HG02981 (cell line): ENCODE measurements around the gene GUCD1.
A peak's percentile ranks its signal among the peaks of the same experiment; 100 is the strongest.
"Not testable (repeated sequence)": the region's sequence is repeated elsewhere in the genome, so short reads cannot be mapped to it uniquely, and the experiment has no call there.

Experiments used
- ATAC-seq: cut with Tn5 transposase; IDR thresholded peaks from one replicate; pipeline ENCODE4 v1.9.1; 2021; ENCODE audit warnings: mild to moderate bottlenecking, moderate library complexity; ENCODE audit not compliant: unreplicated experiment

GUCD1 gene

GRCh38 chr22:24566899-24567511, 12.1 kb upstream of the GUCD1 start:
- no peak for ATAC-seq

DNA sequence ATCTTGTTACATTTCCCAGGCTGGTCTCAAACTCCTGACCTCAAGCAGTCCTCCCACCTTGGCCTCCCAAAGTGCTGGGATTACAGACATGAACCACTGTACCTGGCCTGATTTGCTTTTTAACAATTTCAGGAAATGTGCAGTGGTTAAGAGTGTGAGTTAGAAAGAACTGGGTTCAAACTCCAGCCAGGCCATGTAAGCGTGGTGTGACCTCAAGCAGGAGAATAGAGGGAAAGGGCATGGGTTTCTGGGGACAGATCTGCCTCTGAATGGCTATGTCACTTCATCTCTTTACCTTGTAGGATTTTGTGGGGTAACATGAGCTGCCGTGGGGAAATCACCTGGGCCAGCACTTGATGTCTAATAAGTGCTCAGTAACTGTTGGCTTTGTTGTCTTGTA, 10.1 kb upstream of the GUCD1 start:
- no peak for ATAC-seq

DNA sequence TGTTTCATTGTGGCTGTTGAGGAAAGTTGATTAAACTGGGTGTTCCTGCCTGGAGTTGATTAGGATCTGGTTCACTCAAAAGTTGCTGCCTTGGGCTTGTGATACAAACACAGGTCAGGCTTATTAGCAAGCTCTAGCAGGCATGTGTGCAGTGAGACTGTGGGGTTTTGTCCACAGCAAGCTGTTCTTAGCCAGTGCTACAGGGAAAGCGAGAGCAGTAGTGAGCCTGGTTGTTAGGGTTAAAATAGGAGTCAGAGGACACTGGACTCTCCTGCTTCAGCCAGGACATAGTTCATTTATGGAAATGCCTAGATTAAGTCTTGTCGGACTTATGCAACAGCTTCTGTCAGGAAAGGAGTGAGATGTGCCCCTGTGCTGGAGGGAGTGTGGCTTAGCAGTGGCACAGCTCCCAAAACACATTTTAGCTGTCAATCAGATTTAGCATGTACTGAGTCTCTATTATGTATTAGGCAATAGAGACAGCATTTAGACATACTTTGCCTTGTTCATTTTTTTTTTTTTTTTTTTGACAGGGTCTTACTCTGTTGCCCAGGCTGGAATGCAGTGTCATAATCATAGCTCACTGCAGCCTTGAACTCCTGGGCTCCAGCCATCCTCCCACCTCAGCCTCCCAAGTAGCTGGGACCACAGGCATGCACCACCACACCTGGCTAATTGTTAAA, 9.6 kb upstream of the GUCD1 start:
- no peak for ATAC-seq

- no peak for ATAC-seq
These were observed 8.3 kb upstream of the GUCD1 start for GRCh38 chr22:24563246-24563645.

GRCh38 chr22:24559471-24559870, 4.5 kb upstream of the GUCD1 start:
- ATAC-seq: no peak

GRCh38 chr22:24555165-24556039, 464 bp upstream of the GUCD1 start, which contains the start of gene SNRPD3:
TSS of gene SNRPD3 (plus strand) at chr22:24555999. CDS start at chr22:24557675, 1,676 bp downstream.
- peak; percentile 76 for ATAC-seq

GRCh38 chr22:24553597-24554312, 1.2 kb downstream of the GUCD1 start:
- ATAC-seq: no peak

DNA sequence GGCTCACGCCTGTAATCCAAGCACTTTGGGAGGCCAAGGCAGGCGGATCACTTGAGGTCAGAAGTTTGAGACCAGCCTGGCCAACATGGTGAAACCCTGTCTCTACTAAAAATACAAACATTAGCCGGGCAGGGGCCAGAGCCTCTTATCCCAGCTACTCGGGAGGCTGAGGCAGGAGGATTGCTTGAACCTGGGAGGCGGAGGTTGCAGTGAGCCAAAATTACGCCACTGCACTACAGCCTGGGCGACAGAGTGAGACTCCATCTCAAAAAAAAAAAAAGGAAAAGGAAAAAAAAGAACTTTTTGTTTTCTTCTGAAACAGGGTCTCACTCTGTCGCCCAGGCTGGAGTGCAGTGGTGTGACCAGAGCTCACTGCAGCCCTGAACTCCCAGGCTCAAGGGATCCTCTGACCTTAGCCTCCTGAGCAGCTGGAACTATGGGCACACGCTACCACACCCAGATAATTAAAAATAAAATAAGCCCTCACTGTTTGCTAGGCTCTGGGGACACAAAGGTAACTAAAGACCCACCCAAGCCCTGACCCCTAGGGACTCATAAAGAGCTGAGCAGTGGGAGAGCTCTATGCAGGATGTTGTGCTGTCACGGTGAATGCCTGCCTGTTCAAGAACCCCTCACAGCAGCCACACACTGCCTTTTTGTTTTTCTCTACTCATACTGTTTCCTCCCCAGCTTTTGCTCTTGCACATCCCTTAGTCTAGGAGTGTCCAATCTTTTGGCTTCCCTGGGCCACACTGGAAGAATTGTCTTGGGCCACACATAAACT, 2.2 kb downstream of the GUCD1 start:
- not testable (repeated sequence) for ATAC-seq

DNA sequence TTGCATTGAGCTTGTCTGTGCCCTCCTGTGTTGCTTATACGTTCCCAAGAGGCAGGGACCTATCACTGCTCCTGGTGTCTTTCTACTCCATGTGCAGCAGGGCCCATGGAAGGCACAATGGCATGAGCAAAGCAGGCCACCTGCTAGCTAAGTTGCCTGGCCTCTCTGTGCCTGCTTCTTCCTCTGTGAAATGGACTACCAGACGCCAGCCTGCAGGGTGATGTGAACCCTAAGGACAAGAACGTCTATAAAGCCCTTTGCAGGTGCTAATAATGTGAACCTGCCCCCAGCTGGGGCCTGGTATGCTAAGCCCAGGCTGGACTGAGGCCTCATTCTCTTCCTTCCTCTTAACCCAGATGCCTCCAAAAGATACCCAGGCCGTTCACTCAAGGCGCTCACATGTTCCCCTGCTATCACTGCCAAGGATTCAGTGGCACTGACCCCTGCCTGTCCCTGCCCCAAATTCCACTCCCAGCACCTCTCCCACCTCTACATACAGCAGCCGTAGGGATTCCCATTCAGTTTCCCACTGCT, 4.0 kb downstream of the GUCD1 start:
- ATAC-seq: no peak

DNA sequence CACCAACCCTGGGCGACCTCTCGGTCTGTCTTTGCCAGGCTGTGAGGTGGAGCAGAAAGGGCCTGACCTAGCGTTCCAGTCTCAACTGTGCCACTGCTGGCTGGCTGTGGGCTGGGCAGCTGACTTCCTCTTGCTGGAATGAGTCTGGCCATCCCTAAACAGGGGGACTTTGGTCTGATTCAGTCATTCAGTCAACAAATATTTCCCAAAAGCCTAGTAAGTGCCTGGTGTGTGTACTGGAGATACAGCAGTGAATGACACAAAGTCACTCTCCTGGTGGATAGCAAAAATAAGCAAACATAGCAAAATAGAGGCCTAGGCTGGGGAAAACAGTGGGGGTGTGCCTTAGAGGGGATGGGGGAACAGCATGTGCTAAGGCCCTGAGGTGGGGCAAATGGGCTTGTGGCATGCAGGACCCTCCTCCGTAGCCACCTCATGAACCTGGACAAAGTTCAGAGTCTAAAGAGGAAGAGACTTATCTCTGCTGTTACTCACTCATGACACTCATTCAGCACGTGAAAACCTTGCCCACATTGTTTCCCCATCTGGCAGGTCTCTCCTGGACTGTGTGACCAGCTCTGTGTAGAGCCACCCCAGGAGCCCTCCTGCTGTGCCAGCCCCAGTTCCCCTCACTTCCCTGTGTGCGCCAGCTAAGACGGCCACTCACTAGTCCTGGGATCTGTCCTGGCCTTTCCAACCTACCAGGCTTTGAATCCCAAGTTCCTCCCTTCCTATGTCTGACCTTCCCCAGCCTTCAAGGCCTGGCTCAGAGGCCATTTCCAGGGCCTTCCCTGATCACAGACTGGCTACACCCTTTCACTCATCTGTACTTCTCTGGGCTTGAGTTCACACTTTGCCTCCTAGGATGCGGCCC, 4.7 kb downstream of the GUCD1 start:
- ATAC-seq: no peak

DNA sequence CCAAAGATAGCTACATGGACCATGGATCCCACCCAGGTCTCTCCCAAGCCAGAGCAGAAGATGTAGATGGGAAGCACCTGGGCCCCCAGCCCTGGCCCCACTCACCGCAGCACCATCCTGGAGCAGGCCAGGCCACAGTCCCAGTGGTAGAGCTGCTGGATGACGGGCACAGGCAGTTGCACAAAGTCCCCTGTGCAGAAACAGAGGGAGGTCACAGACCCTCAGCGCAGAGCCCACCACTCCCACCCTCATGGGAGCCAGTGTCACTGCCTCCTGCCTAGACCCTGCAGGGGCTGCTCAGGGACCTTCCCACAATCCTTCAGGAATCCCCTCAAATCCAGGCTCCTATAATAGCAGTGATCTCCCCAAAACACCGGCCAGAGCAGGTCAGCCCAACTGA, 6.1 kb downstream of the GUCD1 start:
- no peak for ATAC-seq

DNA sequence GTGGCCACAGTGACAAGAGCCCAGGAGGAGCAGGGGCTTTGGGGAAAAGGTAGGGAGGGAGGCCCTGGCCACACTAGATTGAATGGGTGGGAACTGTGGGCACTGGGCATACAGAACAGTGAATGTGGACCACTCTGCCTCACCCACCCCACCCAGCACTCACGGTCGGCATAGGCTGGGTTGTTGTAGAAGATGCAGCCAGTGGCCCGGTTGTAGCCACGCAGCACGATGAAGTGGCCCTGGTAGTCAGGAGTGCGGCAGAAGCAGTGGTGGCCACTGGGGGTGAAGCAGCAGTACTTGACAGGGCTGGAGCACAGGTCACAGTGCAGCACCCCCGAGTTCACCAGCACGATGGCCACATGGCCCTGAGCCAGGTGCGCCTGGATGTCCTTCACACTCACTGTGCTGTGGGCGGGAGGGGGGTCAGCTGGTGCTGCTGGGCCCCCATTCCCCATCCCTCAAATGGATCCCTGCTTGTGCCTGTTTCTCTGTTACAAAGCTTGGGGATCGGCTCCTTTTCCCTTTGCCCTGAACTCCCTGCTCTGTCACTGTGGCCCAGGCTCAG, 11.2 kb downstream of the GUCD1 start:
- ATAC-seq: no peak

DNA sequence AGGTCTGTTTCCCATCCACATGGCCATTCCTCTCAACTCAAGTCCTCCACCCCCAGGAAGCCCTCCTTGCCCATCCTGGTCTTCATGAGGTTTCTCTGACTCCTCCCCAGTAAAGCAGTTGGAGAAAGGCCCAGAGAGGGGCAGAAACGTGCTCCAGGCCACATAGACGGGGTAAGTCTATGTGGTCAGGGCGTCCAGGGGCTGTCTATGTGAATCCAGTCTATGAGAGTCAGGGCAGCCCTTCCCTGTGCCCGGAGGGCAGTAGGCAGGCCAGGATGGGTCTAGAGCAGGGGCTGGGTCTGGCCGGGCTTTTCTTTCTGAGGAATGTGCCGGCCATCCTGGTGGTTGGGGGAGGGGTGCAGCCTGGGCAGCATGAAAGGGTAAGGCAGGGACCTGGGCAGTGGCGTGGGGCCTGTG, 11.7 kb downstream of the GUCD1 start:
- ATAC-seq: no peak

- no peak for ATAC-seq
These were observed 12.3 kb downstream of the GUCD1 start for GRCh38 chr22:24542641-24543040.

DNA sequence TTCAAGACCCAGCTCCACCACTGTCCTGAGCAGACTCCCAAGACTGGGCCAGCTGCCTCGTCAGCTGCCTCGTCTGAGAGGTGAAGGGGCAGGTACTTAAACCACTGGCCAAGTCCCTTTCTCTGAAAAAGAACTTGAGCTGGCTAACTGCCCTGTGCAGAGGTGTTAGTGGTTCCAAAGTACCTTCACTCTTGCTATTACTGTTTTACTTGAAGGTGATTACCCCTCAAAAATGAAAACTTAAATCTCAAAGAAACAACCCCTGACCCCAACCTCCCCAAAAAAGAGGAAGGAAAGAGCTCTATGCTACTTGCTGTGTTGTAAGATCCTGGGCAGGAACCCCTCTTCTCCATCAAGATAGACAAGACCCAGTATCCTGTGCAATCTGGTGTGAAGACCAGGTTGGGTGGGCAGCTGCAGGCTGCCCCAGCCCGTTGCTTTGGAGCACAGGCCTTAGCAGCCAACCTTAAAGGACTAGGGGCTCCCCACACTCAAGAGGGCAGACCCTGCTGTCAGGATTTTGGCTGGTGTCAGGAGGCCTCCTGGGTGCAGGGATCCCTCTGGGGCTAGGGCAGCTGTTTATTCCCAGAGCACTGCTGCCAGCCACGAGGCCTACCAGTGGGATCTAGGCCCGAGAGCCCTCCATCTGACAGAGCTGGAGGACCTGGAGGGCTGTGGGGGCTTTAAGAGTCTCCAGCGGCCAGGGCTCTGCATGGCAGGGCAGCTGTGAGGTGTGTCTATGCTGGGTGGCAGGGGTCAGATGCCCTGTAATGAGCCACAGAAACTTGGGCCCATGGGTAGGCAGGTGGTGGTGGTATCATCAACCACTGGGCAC, 13.0 kb downstream of the GUCD1 start:
- no peak for ATAC-seq

DNA sequence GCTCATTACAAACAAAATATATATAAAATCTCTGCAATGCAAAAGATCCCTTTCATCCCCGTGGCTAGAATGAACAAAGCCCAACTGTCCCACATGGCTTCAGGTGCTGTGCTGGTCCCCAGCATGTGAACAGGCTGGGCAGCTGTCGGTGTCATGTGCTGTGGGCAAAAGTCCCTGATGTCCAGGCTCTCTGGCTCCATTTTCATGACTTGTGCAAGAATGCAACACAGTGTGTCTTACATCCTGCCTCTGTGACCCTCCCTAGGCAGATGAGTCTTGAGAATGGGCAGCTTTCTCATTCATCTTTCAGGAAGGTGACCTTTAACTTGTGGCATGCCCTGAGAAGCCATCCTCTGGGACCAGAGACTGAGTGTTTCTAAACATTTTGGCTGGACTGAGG, 14.5 kb downstream of the GUCD1 start:
- no peak for ATAC-seq

DNA sequence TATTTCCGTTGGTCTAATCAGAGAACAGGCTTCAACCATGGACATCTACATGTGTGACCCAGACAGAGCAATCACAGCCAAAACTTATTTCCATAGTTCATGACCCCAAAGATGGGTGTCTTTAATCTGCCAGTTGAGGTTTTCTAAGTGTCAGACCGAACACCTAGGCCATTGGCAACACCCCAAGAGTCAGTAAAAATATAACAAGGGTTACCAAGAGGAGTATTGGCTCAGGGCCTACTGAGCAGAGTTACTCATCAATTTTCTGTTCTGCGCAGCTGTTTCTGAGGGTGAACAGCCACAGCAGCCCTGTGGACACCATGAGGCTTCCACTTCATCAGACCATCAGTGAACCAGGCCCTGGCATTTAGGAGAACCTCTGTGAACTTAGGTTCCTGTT, 18.8 kb downstream of the GUCD1 start:
- ATAC-seq: no peak

DNA sequence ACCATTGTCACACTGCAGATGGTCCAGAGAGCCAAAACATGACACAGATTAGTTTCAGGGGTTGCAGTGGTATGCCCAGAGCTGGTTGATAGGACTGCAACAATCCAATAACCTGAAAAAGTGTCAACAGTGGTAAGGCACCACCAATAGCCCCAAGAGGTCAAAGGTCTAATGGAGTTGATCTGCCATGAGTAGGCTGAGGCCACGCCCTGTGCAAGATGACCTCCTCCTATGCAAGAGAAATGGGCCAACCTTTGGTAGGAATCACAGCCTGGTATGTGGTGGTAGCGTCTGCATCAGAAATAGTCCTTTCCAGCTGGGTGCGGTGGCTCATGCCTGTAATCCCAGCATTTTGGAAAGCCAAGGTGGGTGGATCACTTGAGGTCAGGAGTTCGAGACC, 19.6 kb downstream of the GUCD1 start:
- ATAC-seq: no peak
